SK-N-SH (cell line): ENCODE measurements around the gene CTSE. TPM values are rescaled to one million over a fixed set of nuclear protein-coding genes. Genes with fewer than 3 reads are reported as not detected.

Experiments used
- CTCF ChIA-PET: fragments of 300-600, 350-600 bp; formaldehyde crosslinking; extraction: SDS; loops from one replicate; lab custom pipeline; 2021; lab: Yijun Ruan, JAX
- POLR2A ChIA-PET: fragments of 350-600 bp; sonication (Branson Sonifier 250); formaldehyde crosslinking; extraction: SDS; loops from one replicate; lab custom pipeline; 2020; ENCODE audit warnings: antibody characterized with exemption, inconsistent platforms; lab: Yijun Ruan, JAX
- DNase-seq: peaks from one replicate; pipeline ENCODE4 v3.0.0; 2012
- H2AFZ ChIP-seq: fragments of 200-600 bp; sonication (generic); 2 replicates; pipeline ENCODE4 v1.8.1; 2016; ENCODE audit warnings: antibody characterized with exemption, mild to moderate bottlenecking, low read depth
- H3F3A ChIP-seq: fragments of 200-600 bp; sonication (generic); replicated peaks from 2 replicates; pipeline ENCODE3; 2016; ENCODE audit warnings: antibody characterized with exemption, mild to moderate bottlenecking; ENCODE audit not compliant: insufficient read depth
- H3K27ac ChIP-seq, 2 experiments: fragments of 200-500 bp in 1 of 2; fragments of 200-600 bp in 1 of 2; sonication (Bioruptor generic) in 1 of 2; sonication (generic), shearing (Covaris generic) in 1 of 2; 2 replicates each; pipeline versions ENCODE4 v1.5.1 to v1.6.1; 2014 to 2016; ENCODE audit warnings: low read depth in 2 of 2, inconsistent platforms in 1 of 2, low read length in 1 of 2, mild to moderate bottlenecking in 1 of 2, mixed read lengths in 1 of 2
- H3K27me3 ChIP-seq: fragments of 200-600 bp; sonication (generic), shearing (Covaris generic); 2 replicates; pipeline ENCODE4 v1.6.1; 2016; ENCODE audit warnings: mixed run types; ENCODE audit not compliant: insufficient read depth
- H3K36me3 ChIP-seq, 2 experiments: fragments of 200-500 bp in 1 of 2; fragments of 200-600 bp in 1 of 2; sonication (Bioruptor generic) in 1 of 2; sonication (generic) in 1 of 2; replicated peaks in 1 of 2; 2 replicates each; pipeline versions ENCODE3 to v1.5.1; 2014 to 2016; ENCODE audit warnings: low read length in 1 of 2, mild to moderate bottlenecking in 1 of 2; ENCODE audit not compliant: insufficient read depth in 2 of 2, control insufficient read depth in 1 of 2
- H3K4me1 ChIP-seq, 2 experiments: fragments of 200-500 bp in 1 of 2; fragments of 200-600 bp in 1 of 2; sonication (Bioruptor generic) in 1 of 2; sonication (generic), shearing (Covaris generic) in 1 of 2; 2 replicates each; pipeline versions ENCODE4 v1.5.1 to v1.6.1; 2014 to 2016; ENCODE audit warnings: low read depth in 1 of 2, low read length in 1 of 2, mixed run types in 1 of 2; ENCODE audit not compliant: insufficient read depth in 2 of 2, control insufficient read depth in 1 of 2
- H3K4me2 ChIP-seq: fragments of 200-600 bp; sonication (generic), shearing (Covaris generic); 2 replicates; pipeline ENCODE4 v1.6.1; 2017; ENCODE audit warnings: mixed run types
- H3K4me3 ChIP-seq, 2 experiments: fragments of 200-500 bp in 1 of 2; fragments of 200-600 bp in 1 of 2; sonication (Bioruptor generic) in 1 of 2; sonication (generic), shearing (Covaris generic) in 1 of 2; 2 replicates each; pipeline versions ENCODE4 v1.5.1 to v1.8.1; 2014 to 2016; ENCODE audit warnings: low read depth in 2 of 2, inconsistent platforms in 1 of 2, low read length in 1 of 2, mild to moderate bottlenecking in 1 of 2, mixed read lengths in 1 of 2, moderate library complexity in 1 of 2
- H3K79me2 ChIP-seq: fragments of 200-600 bp; sonication (generic); 2 replicates; pipeline ENCODE4 v1.8.1; 2017; ENCODE audit warnings: mild to moderate bottlenecking; ENCODE audit not compliant: insufficient read depth
- H3K9ac ChIP-seq: fragments of 200-600 bp; sonication (generic); 2 replicates; pipeline ENCODE4 v1.6.1; 2017; ENCODE audit warnings: mixed run types
- H3K9me2 ChIP-seq: fragments of 200-600 bp; sonication (generic); 2 replicates; pipeline ENCODE4 v1.6.1; 2017; ENCODE audit warnings: mixed run types
- H3K9me3 ChIP-seq: fragments of 200-600 bp; sonication (generic); 2 replicates; pipeline ENCODE4 v1.6.1; 2017; ENCODE audit warnings: mixed run types, mild to moderate bottlenecking, moderate library complexity
- H4K20me1 ChIP-seq: fragments of 200-600 bp; sonication (generic); 2 replicates; pipeline ENCODE4 v1.6.1; 2017; ENCODE audit warnings: mild to moderate bottlenecking, mixed run types; ENCODE audit not compliant: insufficient read depth
- CHD2 ChIP-seq: fragments of 150-350 bp; IDR thresholded peaks from 2 replicates; pipeline ENCODE4 v1.6.1; 2018; ENCODE audit warnings: low read length; ENCODE audit not compliant: partially characterized antibody
- EP300 ChIP-seq, 2 experiments: IDR thresholded peaks; 2 replicates each; pipeline versions ENCODE4 v1.4.0 to v1.6.1; 2012; ENCODE audit warnings: borderline replicate concordance in 1 of 2, low read depth in 1 of 2, low read length in 1 of 2
- FOXM1 ChIP-seq: IDR thresholded peaks from 2 replicates; pipeline ENCODE4 v1.4.0; 2012; ENCODE audit warnings: low read depth, mild to moderate bottlenecking
- GATA2 ChIP-seq: sonication (generic); formaldehyde crosslinking; IDR thresholded peaks from 2 replicates; pipeline ENCODE4 v1.5.0; 2020; ENCODE audit warnings: mild to moderate bottlenecking, missing genetic modification reagents
- PBX3 ChIP-seq: IDR thresholded peaks from 2 replicates; pipeline ENCODE4; 2012
- RAD21 ChIP-seq: IDR thresholded peaks from 2 replicates; pipeline ENCODE4 v1.6.1; 2012; ENCODE audit warnings: mild to moderate bottlenecking, low read length
- RFX5 ChIP-seq: IDR thresholded peaks from 2 replicates; pipeline ENCODE4 v1.6.1; 2012; ENCODE audit warnings: mild to moderate bottlenecking, improper control_type of control experiment, low read length
- RXRA ChIP-seq: IDR thresholded peaks from 2 replicates; pipeline ENCODE4 v1.4.0; 2012; ENCODE audit warnings: low read depth, mild to moderate bottlenecking, borderline replicate concordance
- SIN3A ChIP-seq: IDR thresholded peaks from 2 replicates; pipeline ENCODE4 v1.6.1; 2012; ENCODE audit warnings: low read depth, mild to moderate bottlenecking, low read length, moderate library complexity, borderline replicate concordance
- TEAD4 ChIP-seq: IDR thresholded peaks from 2 replicates; pipeline ENCODE4 v1.4.0; 2012; ENCODE audit warnings: mild to moderate bottlenecking, borderline replicate concordance; ENCODE audit not compliant: insufficient read depth
- USF1 ChIP-seq: IDR thresholded peaks from 2 replicates; pipeline ENCODE4 v1.4.0; 2012; ENCODE audit warnings: low read depth, borderline replicate concordance
- WGBS: methylation state at CpG from one replicate; pipeline ENCODE4 v1.1.6; 2017; ENCODE audit warnings: low lambda C conversion rate; 5-methylcytosine and 5-hydroxymethylcytosine counted together
- polyA plus RNA-seq, 3 experiments: library from polyadenylated mRNA; depleted of rRNA; stranded (reverse); fragments of >200 nt; gene quantifications; 2 replicates each; pipeline ENCODE4 v1.2.3, GENCODE V29; 2012
- TF ChIP-seq, protein P1 (sequence below): fragments of 150-350 bp; IDR thresholded peaks from 2 replicates; pipeline ENCODE4 v1.6.1; 2017; ENCODE audit warnings: antibody characterized with exemption, low read length, low read depth, borderline replicate concordance
- TF ChIP-seq, protein P2 (sequence below): fragments of 150-350 bp; IDR thresholded peaks from 2 replicates; pipeline ENCODE4 v1.6.1; 2016; ENCODE audit warnings: mild to moderate bottlenecking, low read depth, low read length
- TF ChIP-seq, protein P3 (sequence below): IDR thresholded peaks from 2 replicates; pipeline ENCODE4 v1.6.1; 2012; ENCODE audit warnings: mild to moderate bottlenecking, low read depth, low read length, moderate library complexity

Gene CTSE
- polyA plus RNA-seq, 1 of the 3 experiments (the other 2 are of a cell fraction): not detected

- WGBS: 74% methylated on average over 3 of the region's 3 CpGs
- no peaks in the 10 kb centered on the region; a peak in 1 of 4 replicates for H3K4me1 ChIP-seq
- POLR2A ChIA-PET: no interaction called here
- H3K79me2 ChIP-seq: no peaks in the 10 kb centered on the region
- H3K4me3 ChIP-seq: no peak overlapping the region
- H3K36me3 ChIP-seq: no peaks in the 10 kb centered on the region
- CTCF ChIA-PET: interaction anchor here (0.9 kb wide), 1 partner anchor 68 kb away, joined by 4 read pairs; no protein-coding TSS in a partner anchor
- no peak overlapping the region for H3K27ac ChIP-seq
- H4K20me1 ChIP-seq: no peaks in the 10 kb centered on the region
- H3F3A ChIP-seq: no peaks in the 10 kb centered on the region
- H3K9me3 ChIP-seq: no peaks in the 10 kb centered on the region; the same call in 1 of the 2 replicates
- no peak overlapping the region for H2AFZ ChIP-seq
- H3K4me2 ChIP-seq: no peak overlapping the region
- DNase-seq: no peak
- no peaks in the 10 kb centered on the region for H3K9me2 ChIP-seq
- no peak overlapping the region for H3K9ac ChIP-seq
- TF ChIP-seq RAD21 (no peak), USF1 (no peak), RXRA (no peak), SIN3A (no peak), RFX5 (no peak), CHD2 (no peak), EP300 (IDR thresholded peaks at IDR 0.05; ENCODE audit: borderline replicate concordance in 1 of 2, low read depth in 1 of 2, low read length in 1 of 2) (no peak), FOXM1 (no peak), PBX3 (no peak), TEAD4 (no peak), GATA2 (CRISPR knock-in tag) (no peak)
- TF ChIP-seq, protein P1, sequence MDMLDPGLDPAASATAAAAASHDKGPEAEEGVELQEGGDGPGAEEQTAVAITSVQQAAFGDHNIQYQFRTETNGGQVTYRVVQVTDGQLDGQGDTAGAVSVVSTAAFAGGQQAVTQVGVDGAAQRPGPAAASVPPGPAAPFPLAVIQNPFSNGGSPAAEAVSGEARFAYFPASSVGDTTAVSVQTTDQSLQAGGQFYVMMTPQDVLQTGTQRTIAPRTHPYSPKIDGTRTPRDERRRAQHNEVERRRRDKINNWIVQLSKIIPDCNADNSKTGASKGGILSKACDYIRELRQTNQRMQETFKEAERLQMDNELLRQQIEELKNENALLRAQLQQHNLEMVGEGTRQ: no peak
- TF ChIP-seq, protein P2, sequence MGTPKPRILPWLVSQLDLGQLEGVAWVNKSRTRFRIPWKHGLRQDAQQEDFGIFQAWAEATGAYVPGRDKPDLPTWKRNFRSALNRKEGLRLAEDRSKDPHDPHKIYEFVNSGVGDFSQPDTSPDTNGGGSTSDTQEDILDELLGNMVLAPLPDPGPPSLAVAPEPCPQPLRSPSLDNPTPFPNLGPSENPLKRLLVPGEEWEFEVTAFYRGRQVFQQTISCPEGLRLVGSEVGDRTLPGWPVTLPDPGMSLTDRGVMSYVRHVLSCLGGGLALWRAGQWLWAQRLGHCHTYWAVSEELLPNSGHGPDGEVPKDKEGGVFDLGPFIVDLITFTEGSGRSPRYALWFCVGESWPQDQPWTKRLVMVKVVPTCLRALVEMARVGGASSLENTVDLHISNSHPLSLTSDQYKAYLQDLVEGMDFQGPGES: no peak
- TF ChIP-seq, protein P3, sequence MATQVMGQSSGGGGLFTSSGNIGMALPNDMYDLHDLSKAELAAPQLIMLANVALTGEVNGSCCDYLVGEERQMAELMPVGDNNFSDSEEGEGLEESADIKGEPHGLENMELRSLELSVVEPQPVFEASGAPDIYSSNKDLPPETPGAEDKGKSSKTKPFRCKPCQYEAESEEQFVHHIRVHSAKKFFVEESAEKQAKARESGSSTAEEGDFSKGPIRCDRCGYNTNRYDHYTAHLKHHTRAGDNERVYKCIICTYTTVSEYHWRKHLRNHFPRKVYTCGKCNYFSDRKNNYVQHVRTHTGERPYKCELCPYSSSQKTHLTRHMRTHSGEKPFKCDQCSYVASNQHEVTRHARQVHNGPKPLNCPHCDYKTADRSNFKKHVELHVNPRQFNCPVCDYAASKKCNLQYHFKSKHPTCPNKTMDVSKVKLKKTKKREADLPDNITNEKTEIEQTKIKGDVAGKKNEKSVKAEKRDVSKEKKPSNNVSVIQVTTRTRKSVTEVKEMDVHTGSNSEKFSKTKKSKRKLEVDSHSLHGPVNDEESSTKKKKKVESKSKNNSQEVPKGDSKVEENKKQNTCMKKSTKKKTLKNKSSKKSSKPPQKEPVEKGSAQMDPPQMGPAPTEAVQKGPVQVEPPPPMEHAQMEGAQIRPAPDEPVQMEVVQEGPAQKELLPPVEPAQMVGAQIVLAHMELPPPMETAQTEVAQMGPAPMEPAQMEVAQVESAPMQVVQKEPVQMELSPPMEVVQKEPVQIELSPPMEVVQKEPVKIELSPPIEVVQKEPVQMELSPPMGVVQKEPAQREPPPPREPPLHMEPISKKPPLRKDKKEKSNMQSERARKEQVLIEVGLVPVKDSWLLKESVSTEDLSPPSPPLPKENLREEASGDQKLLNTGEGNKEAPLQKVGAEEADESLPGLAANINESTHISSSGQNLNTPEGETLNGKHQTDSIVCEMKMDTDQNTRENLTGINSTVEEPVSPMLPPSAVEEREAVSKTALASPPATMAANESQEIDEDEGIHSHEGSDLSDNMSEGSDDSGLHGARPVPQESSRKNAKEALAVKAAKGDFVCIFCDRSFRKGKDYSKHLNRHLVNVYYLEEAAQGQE: no peak
- peaks cover 7% of the 10 kb centered on the region; the same call in 1 of the 2 replicates for H3K27me3 ChIP-seq
Measured at GRCh38 chr1:206060844-206061243, 37.1 kb upstream of the CTSE start.
